Endodermal cell (in vitro differentiated cells): Measurements from ENCODE around the gene PDE6D. TPM values are rescaled to one million over a fixed set of nuclear protein-coding genes. Genes with fewer than 3 reads are reported as not detected.

Source experiments
- DNase-seq: peaks from one replicate; pipeline ENCODE4 v3.0.0-alpha.2; 2017
- H3K27ac ChIP-seq: 2 replicates; pipeline ENCODE4 v1.5.1; 2013; ENCODE audit warnings: mild to moderate bottlenecking, low read depth, low read length, moderate library complexity
- H3K27me3 ChIP-seq: 2 replicates; pipeline ENCODE4 v1.6.1; 2013; ENCODE audit warnings: mild to moderate bottlenecking, low read length, moderate library complexity; ENCODE audit not compliant: insufficient read depth, control insufficient read depth, poor library complexity, severe bottlenecking
- H3K36me3 ChIP-seq: 2 replicates; pipeline ENCODE4 v1.7.0; 2013; ENCODE audit warnings: mild to moderate bottlenecking, low read length, moderate library complexity; ENCODE audit not compliant: control insufficient read depth, insufficient read depth
- H3K4me1 ChIP-seq: one replicate; pipeline ENCODE4 v1.7.0; 2013; ENCODE audit warnings: low read length; ENCODE audit not compliant: control insufficient read depth, insufficient read depth
- H3K4me3 ChIP-seq: 2 replicates; pipeline ENCODE4 v1.5.1; 2013; ENCODE audit warnings: mild to moderate bottlenecking, low read length, moderate library complexity
- H3K9ac ChIP-seq: 2 replicates; pipeline ENCODE4 v1.6.1; 2013; ENCODE audit warnings: mild to moderate bottlenecking, low read length, moderate library complexity; ENCODE audit not compliant: poor library complexity, severe bottlenecking; ENCODE audit errors: extremely low read depth
- H3K9me3 ChIP-seq: 2 replicates; pipeline ENCODE4 v1.6.1; 2013; ENCODE audit warnings: mild to moderate bottlenecking, low read length, moderate library complexity; ENCODE audit not compliant: control insufficient read depth
- H3K27ac Mint-ChIP-seq: 2 replicates; pipeline ENCODE4 v1.8.0; 2020; ENCODE audit warnings: mixed read lengths
- H3K27me3 Mint-ChIP-seq: 2 replicates; pipeline ENCODE4 v1.8.0; 2021; ENCODE audit warnings: mild to moderate bottlenecking, mixed read lengths; ENCODE audit not compliant: insufficient read depth
- H3K36me3 Mint-ChIP-seq: 2 replicates; pipeline ENCODE4 v1.8.0; 2020; ENCODE audit warnings: low read depth, mixed read lengths
- H3K4me1 Mint-ChIP-seq: 2 replicates; pipeline ENCODE4 v1.8.0; 2020; ENCODE audit warnings: mixed read lengths
- H3K4me3 Mint-ChIP-seq: 2 replicates; pipeline ENCODE4 v1.8.0; 2020; ENCODE audit warnings: mild to moderate bottlenecking, moderate library complexity, mixed read lengths
- H3K9me3 Mint-ChIP-seq: 2 replicates; pipeline ENCODE4 v1.8.0; 2020; ENCODE audit warnings: mild to moderate bottlenecking, mixed read lengths
- WGBS, 2 experiments: methylation state at CpG; one replicate each; pipeline versions ENCODE4 v1.1.5 to v1.1.7; 2013; ENCODE audit warnings: missing lambda C conversion rate in 2 of 2, mixed read lengths in 1 of 2; ENCODE audit not compliant: insufficient coverage in 1 of 2, insufficient read length in 1 of 2; 5-methylcytosine and 5-hydroxymethylcytosine counted together
- total RNA-seq, 2 donors: library from RNA; stranded (reverse); fragmentation: NEBNext Ultra II Directional in 1 of 2; extraction: Animal tissue kit (Norgen Biotek cat#: 25700) in 1 of 2; gene quantifications; 2 replicates in 1 of 2; 3 replicates in 1 of 2; pipeline ENCODE4 v1.2.1, GENCODE V29; 2021
- TF ChIP-seq, protein P1 (sequence below): fragments of 200-600 bp; sonication (generic); conservative IDR thresholded peaks from 2 replicates; pipeline ENCODE4 v1.5.0; 2021; ENCODE audit warnings: antibody characterized with exemption, mild to moderate bottlenecking

Gene PDE6D
- total RNA-seq, 2 donors from 2014 or later = 24.7 to 25.5 TPM

DNA sequence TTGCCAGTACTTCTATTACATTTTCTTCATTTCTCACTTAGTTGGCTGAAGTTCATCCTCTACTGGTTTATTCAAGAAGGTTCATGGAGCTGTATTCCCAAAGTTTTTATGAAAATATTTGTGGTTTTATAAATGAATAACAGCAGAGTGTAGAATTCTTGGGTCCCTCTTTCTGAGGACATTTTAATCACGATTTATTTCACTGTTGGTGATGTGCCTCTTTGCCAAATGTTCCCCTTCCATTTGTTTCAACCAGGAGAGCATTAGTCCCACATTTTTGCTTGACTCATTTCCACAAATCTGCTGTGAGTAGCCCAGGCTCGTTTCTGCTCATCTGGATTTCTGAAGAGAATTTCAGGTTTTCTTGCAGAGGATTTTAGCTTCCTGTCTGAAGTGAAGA, 25.9 kb upstream of the PDE6D start:
- Mint-ChIP-seq H3K27me3 (no peaks in the 10 kb centered on the region), H3K4me3 (no peak overlapping the region), H3K36me3 (peaks cover 70% of the 10 kb centered on the region), H3K9me3 (no peaks in the 10 kb centered on the region), H3K27ac (no peak overlapping the region), H3K4me1 (peaks cover 10% of the 10 kb centered on the region)
- no peaks in the 10 kb centered on the region for H3K27me3 ChIP-seq
- no peaks in the 10 kb centered on the region for H3K4me1 ChIP-seq
- H3K27ac ChIP-seq = no peak overlapping the region
- no peak overlapping the region for H3K4me3 ChIP-seq
- no peaks in the 10 kb centered on the region for H3K9me3 ChIP-seq
- DNase-seq = no peak
- WGBS, 2 experiments = 95 to 100% methylated on average over 2 of the region's 2 CpGs
- H3K36me3 ChIP-seq = peaks cover 86% of the 10 kb centered on the region
- H3K9ac ChIP-seq = no peak overlapping the region
- TF ChIP-seq, protein P1, sequence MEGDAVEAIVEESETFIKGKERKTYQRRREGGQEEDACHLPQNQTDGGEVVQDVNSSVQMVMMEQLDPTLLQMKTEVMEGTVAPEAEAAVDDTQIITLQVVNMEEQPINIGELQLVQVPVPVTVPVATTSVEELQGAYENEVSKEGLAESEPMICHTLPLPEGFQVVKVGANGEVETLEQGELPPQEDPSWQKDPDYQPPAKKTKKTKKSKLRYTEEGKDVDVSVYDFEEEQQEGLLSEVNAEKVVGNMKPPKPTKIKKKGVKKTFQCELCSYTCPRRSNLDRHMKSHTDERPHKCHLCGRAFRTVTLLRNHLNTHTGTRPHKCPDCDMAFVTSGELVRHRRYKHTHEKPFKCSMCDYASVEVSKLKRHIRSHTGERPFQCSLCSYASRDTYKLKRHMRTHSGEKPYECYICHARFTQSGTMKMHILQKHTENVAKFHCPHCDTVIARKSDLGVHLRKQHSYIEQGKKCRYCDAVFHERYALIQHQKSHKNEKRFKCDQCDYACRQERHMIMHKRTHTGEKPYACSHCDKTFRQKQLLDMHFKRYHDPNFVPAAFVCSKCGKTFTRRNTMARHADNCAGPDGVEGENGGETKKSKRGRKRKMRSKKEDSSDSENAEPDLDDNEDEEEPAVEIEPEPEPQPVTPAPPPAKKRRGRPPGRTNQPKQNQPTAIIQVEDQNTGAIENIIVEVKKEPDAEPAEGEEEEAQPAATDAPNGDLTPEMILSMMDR = no peak

DNA sequence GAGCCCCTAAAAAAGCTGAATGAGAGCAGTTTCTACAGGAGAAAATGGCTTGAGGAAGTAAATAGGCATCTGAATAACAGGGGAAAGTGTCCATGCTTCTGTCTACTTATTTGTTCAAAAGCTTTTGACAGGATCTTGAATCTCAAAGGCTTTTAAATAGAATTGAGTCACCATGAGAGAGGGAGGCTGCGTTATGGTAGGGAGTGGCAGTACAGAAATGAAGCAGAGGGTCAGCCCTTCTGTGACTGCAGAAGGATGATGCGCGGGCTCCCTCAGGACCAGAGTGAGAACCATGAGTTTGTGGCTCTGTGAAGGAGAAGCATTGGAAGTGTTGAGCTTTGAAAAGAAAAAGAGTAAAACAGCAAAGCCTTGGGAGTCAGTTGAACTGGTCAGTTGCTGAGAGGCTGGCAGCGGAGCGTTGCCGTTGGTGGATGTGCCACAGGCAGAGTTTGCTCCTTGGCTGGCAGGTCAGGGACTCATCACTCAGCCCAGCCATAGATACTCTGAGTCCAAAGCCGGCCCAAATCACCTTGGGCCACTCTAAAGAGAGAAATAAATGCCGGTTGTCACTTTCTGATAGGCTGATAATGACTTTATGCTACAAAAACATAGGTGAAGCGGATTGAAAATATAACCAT, 22.5 kb upstream of the PDE6D start:
- Histone ChIP-seq H3K27me3 (no peaks in the 10 kb centered on the region), H3K4me1 (no peaks in the 10 kb centered on the region), H3K9ac (no peak overlapping the region), H3K4me3 (no peak overlapping the region), H3K36me3 (peaks cover 86% of the 10 kb centered on the region), H3K9me3 (no peaks in the 10 kb centered on the region), H3K27ac (no peak overlapping the region)
- 83 to 96% methylated on average over 3 to 9 of the region's 9 CpGs for WGBS, 2 experiments
- Mint-ChIP-seq H3K4me1 (peaks cover 10% of the 10 kb centered on the region), H3K27ac (no peak overlapping the region), H3K4me3 (no peak overlapping the region), H3K27me3 (no peaks in the 10 kb centered on the region), H3K9me3 (no peaks in the 10 kb centered on the region), H3K36me3 (peaks cover 59% of the 10 kb centered on the region)
- TF ChIP-seq, protein P1 = no peak
- DNase-seq = no peak

DNA sequence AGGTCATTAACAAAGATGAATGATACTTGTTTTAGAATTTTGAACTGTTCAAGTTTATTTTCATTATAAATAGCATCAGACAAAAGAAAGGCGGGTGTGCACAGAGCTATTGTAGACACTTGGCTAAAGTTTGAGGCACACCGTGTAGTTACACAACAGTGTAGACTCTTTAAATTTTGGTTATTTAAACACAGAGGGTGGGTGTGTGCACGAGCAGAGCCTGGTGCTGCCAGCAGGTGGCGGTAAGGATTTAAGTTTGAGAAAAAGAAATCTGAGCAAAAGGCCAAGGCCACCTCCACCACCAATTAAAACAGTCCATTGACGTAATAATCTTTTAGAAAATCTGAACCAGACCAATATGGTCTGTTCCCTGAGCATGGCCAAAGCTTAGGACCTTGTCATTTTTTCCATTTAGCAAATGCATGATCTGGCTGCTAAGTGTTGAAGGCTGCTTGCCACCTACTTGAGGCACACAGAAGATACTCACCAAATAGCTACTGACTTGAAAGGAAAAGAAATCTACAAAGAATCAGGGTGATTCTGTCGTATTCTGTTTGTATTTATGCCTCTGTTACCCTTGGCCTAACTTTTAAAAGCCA, 19.5 kb upstream of the PDE6D start:
- no peaks in the 10 kb centered on the region for H3K9me3 Mint-ChIP-seq
- H3K9ac ChIP-seq = no peak overlapping the region
- H3K27me3 ChIP-seq = no peaks in the 10 kb centered on the region
- no peaks in the 10 kb centered on the region for H3K27me3 Mint-ChIP-seq
- peak; percentile 84 for DNase-seq
- no peak overlapping the region for H3K4me3 ChIP-seq
- no peaks in the 10 kb centered on the region for H3K9me3 ChIP-seq
- H3K4me1 Mint-ChIP-seq = peaks cover 10% of the 10 kb centered on the region
- no peaks in the 10 kb centered on the region for H3K4me1 ChIP-seq
- H3K36me3 ChIP-seq = peaks cover 78% of the 10 kb centered on the region
- TF ChIP-seq, protein P1 = peak; percentile 90
- H3K36me3 Mint-ChIP-seq = peaks cover 59% of the 10 kb centered on the region
- WGBS, 2 experiments = 71 to 89% methylated on average over 3 to 6 of the region's 6 CpGs
- no peak overlapping the region for H3K27ac Mint-ChIP-seq
- no peak overlapping the region for H3K4me3 Mint-ChIP-seq
- H3K27ac ChIP-seq = no peak overlapping the region
